HTERT RPE-1 (cell line): ENCODE data around the gene XKR8.

Experiments
- in situ Hi-C: fragments of 300-500 bp; cut with MboI; formaldehyde crosslinking; loops from 4 replicates; pipeline ENCODE4 v1.14.3; 2020; ENCODE audit warnings: low sequenced_read_pairs

XKR8 gene, protein sequence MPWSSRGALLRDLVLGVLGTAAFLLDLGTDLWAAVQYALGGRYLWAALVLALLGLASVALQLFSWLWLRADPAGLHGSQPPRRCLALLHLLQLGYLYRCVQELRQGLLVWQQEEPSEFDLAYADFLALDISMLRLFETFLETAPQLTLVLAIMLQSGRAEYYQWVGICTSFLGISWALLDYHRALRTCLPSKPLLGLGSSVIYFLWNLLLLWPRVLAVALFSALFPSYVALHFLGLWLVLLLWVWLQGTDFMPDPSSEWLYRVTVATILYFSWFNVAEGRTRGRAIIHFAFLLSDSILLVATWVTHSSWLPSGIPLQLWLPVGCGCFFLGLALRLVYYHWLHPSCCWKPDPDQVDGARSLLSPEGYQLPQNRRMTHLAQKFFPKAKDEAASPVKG

GRCh38 chr1:27959792-27960603 lies at the start of gene XKR8:
Gene XKR8 (plus strand): TSS chr1:27959973. CDS start chr1:27960070, 97 bp downstream.
- in situ Hi-C loops, result no loop called here

- in situ Hi-C loops, result no loop called here
Measured at GRCh38 chr1:27912429-27912828, 47.3 kb upstream of the XKR8 start.

- in situ Hi-C loops, result no loop called here
Measured at GRCh38 chr1:27915082-27915575, 44.6 kb upstream of the XKR8 start.

DNA sequence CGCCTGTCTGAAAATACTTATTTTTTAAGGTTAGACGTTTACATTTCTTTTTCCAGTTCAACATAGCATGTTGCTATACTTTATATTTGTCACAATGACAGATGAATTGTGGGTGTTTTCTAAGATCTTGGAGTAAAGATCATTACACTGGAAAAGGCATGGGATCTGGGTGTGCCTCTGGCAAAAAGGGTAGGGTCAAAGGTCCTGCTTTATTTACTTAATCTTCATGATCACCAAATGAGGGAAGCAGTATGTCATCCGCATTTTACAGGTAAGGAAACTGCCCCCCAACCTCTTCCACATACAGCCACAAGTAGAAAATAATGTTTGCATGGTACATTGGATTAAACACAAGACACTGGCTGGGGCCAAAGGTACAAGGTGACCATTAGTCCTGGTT lies 37.5 kb upstream of the XKR8 start:
- in situ Hi-C loops, result no loop called here

GRCh38 chr1:27928216-27928954 lies 31.4 kb upstream of the XKR8 start:
- in situ Hi-C loops, result no loop called here

DNA sequence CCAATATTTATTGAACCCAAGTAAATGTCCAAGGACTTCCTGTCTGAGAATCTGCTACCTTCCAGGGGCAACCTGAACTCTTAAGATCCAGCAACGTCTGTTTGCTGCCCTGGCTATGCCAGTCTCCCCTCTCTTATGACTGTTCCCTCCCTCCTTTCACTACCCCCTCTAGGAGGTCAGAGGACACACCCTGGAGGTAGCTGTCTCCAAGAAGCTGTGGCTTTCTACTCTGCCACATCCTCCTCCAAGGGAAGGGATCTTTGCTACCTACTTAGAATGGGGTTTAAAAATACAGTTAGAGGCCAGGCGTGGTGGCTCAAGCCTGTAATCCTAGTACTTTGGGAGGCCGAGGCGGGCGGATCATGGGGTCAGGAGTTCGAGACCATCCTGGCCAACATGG lies 28.6 kb upstream of the XKR8 start:
- in situ Hi-C loops, result no loop called here

- in situ Hi-C loops, result no loop called here
Measured at GRCh38 chr1:27931759-27932158, 28.0 kb upstream of the XKR8 start.

GRCh38 chr1:27934818-27935549 lies 24.8 kb upstream of the XKR8 start, which contains the start of gene SMPDL3B:
Gene SMPDL3B (plus strand): TSS chr1:27935000. CDS start chr1:27935184, 184 bp downstream.
- in situ Hi-C loops, result no loop called here

GRCh38 chr1:27935721-27936120 lies 24.1 kb upstream of the XKR8 start:
- in situ Hi-C loops, result no loop called here

DNA sequence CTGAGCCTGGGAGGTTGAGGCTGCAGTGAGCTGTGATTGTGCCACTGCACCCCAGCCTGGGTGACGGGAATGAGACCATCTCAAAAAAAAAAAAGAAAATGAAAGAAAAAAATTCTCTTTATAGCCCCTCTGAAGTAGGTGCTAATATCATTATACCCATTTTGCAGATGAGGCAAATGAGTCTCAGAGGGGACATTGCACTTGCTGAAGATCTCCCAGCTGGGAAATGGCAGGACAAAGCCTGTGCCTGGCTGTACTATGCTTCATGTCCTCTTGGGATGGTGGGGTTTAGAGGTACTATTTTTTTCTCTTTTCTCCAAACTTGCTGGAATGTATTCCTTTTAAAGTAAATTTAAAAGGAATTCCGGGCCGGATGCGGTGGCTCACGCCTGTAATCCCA lies 23.4 kb upstream of the XKR8 start:
- in situ Hi-C loops, result no loop called here

DNA sequence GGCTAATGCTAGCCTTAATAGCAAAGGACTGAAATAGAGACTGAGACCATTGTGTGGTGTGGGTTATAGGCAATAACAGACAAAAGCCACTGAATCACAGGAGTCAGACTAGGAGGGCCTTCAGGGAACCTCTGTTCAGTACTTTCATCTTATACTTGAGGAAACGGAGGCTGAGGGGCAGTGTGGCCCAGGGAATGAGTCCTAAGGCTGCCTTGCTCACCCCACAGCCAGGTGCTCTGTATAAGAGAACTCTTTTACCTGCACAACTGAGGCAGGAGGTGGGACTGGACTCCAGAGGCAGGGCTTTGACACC lies 22.3 kb upstream of the XKR8 start:
- in situ Hi-C loops, result no loop called here

GRCh38 chr1:27938488-27938887 lies 21.3 kb upstream of the XKR8 start:
- in situ Hi-C loops, result no loop called here

- in situ Hi-C loops, result no loop called here
Measured at GRCh38 chr1:27940297-27940696, 19.5 kb upstream of the XKR8 start.

GRCh38 chr1:27940870-27941560 lies 18.8 kb upstream of the XKR8 start:
- in situ Hi-C loops, result no loop called here

DNA sequence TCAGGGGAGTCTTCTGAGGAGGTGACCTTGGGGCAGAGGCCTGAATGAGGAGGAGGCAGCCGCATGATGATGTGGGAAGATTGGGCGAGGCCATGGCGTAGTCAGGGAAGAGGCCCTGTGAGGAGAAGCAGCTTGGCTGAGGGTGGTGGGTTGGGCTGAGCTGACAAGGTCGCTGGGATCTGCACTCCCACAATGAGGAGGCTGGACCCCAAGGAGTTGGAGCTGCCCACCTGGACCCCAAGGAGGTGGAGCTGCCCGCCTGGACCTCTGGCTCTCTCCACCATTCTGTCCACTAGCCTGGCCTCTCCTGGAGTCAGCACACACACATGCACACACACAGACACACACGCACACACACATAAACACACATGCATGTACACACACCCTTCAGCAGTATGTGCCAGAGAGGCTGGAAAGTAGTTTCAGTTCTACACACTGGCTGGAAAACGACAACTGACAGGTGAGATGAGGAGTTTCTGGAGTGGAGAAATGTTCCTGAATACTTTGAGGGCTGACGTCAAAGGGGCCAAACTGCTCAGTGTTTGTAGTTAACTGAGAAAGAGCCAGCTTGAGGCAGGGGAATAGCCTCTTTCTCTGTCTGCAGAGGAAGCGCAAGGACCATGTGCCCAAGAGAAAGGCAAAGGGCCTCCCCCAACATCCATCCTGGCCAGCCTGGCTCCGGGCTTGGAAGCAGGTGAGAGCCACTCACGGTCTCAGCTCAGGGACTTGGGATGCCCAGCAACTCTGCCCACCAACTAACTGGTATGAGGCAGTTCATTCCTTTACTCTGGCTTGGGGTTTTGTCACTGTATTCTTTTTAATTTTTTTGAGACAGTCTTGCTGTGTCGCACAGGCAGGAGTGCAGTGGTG lies 17.9 kb upstream of the XKR8 start:
- in situ Hi-C loops, result no loop called here

DNA sequence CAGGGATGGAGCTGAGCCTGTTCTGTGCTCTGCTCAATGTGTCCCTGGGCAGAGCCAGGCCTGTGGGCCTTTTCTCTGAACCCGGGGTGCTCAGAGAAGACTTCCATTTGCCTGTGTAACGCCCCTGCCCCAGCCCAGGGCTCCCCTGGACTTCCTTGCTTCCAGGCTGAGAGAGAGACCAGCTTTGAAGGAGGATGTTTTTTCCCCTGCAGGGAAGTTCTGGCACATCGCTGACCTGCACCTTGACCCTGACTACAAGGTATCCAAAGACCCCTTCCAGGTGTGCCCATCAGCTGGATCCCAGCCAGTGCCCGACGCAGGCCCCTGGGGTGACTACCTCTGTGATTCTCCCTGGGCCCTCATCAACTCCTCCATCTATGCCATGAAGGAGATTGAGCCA lies 14.8 kb upstream of the XKR8 start:
- in situ Hi-C loops, result no loop called here

- in situ Hi-C loops, result no loop called here
Measured at GRCh38 chr1:27949027-27949426, 10.7 kb upstream of the XKR8 start.

- in situ Hi-C loops, result no loop called here
Measured at GRCh38 chr1:27951396-27951795, 8.4 kb upstream of the XKR8 start.

DNA sequence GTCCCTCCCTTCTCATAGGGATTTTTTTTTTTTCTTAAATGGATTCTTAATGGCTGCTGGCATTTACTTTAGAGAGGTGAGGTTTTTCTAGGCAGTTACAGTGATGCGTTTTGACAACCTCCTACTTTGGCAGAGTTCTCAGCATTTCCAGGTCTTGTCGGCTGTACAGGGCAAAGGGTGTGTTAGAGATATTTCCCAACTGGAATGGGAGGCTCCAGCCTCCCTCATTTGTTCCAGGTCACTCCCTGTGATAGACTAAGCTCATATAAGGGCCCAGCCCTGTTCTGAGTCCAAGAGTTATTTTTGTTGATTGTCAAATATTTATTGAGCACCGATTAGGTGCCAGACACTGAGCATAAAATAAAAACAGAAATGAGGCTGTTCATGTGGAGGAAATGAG lies 7.6 kb upstream of the XKR8 start:
- in situ Hi-C loops, result no loop called here
